ENCODE data around the gene OR2A1. TPM values are rescaled to one million over a fixed set of nuclear protein-coding genes. Genes with fewer than 3 reads are reported as not detected.
"Not testable (repeated sequence)": the region's sequence is repeated elsewhere in the genome, so short reads cannot be mapped to it uniquely, and the experiment has no call there.

OR2A1 gene
- total RNA-seq, 2 donors from 2014 or later = not detected

DNA sequence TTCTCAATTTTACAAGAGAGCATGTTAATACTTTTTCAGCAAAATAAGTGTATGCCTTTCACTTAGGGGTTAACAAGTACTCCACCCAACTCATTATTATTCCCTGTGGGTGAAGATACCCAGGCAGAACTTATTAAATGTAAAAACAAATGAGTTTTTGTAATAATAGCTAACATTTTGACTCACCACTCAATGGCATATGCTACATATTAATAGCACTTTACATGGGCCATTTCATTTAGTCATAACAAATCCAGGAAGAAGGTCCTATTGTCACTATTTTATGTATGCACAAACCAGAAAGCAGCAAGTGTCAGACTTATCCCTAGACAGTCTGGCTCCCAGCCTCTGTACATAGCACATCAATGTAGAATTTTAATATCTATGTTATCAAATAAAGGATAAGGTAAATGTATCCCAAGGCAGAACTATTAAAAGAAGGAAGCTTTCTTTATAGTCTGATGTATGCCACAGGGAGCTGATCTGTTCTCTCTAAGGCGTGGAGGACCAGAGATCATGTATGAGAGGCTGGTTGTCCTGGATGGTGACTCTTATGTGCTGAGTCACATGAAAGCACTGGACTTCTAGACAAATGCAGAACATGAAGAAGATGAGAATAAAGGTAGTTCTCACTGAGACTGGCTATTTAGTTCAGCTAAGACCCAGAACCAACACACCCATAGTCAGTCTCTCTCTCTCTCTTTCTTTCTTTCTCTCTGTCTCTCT is 9.5 kb upstream of the OR2A1 start:
- H3K27me3 Mint-ChIP-seq; H3K27ac Mint-ChIP-seq; H3K36me3 Mint-ChIP-seq (ENCODE audit: low read depth): not testable (repeated sequence)

DNA sequence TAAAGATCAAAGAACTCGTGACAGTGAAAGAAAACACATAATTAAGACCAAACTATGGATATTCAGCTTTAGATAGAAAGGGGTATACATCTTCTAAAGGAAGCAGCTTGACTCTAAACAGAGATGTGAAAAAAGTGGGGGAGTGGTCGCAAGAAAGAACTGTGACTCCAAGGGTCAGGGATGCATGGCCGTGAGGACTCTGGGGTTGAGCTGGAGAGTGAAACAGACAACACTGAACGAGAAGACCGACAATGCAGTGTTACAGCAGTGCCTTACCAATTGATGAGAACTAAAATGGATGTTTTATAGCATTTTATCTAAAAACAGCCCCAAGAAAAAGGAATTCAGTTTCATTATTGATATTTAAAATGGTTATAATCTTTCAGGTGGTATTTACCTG is 8.6 kb upstream of the OR2A1 start:
- H3K36me3 Mint-ChIP-seq (ENCODE audit: low read depth); DNase-seq; H3K4me1 Mint-ChIP-seq; H3K4me3 Mint-ChIP-seq; H3K27ac Mint-ChIP-seq; H3K27me3 Mint-ChIP-seq; H3K9me3 ChIP-seq (ENCODE audit: control insufficient read depth, low read length, poor library complexity, severe bottlenecking); ATAC-seq: not testable (repeated sequence)

More for the DNA sequence above, 9.5 kb upstream of the OR2A1 start:
- not testable (repeated sequence) for H3K4me3 Mint-ChIP-seq; DNase-seq; ATAC-seq; H3K9me3 ChIP-seq (ENCODE audit: control insufficient read depth, low read length, poor library complexity, severe bottlenecking); H3K4me1 Mint-ChIP-seq

DNA sequence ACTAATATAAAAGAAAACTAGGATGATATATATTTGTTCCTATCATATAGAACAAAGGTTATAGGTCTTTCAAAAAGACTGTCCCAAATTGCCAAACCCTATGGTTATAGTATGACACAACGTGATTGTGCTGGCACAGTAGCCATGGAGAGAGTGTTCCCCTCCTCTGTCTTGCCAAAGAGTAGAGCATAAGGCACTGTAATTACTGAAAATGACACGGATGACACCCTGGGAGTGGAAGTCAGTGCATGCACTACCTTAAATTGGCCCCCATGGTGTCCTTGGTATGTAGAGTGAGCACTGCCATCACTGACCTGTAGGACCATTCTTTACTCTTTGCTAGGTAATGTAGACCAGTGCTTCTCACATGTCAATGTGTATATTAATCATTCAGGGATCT is 7.1 kb upstream of the OR2A1 start:
- not testable (repeated sequence) for H3K27ac Mint-ChIP-seq; H3K36me3 Mint-ChIP-seq (ENCODE audit: low read depth); H3K4me3 Mint-ChIP-seq; H3K27me3 Mint-ChIP-seq; DNase-seq; H3K9me3 ChIP-seq (ENCODE audit: control insufficient read depth, low read length, poor library complexity, severe bottlenecking); H3K4me1 Mint-ChIP-seq; ATAC-seq

- H3K4me3 Mint-ChIP-seq = not testable (repeated sequence)
Measured at GRCh38 chr7:144309702-144310101, 2.5 kb upstream of the OR2A1 start.

GRCh38 chr7:144311218-144311617 is 1.0 kb upstream of the OR2A1 start:
- not testable (repeated sequence) for DNase-seq; H3K4me1 Mint-ChIP-seq; H3K9me3 ChIP-seq (ENCODE audit: control insufficient read depth, low read length, poor library complexity, severe bottlenecking); ATAC-seq; H3K27me3 Mint-ChIP-seq; H3K27ac Mint-ChIP-seq; H3K36me3 Mint-ChIP-seq (ENCODE audit: low read depth); H3K4me3 Mint-ChIP-seq

More at GRCh38 chr7:144309702-144310101, 2.5 kb upstream of the OR2A1 start:
- not testable (repeated sequence) for H3K9me3 ChIP-seq (ENCODE audit: control insufficient read depth, low read length, poor library complexity, severe bottlenecking); H3K27me3 Mint-ChIP-seq; H3K27ac Mint-ChIP-seq; ATAC-seq; DNase-seq; H3K4me1 Mint-ChIP-seq; H3K36me3 Mint-ChIP-seq (ENCODE audit: low read depth)

DNA sequence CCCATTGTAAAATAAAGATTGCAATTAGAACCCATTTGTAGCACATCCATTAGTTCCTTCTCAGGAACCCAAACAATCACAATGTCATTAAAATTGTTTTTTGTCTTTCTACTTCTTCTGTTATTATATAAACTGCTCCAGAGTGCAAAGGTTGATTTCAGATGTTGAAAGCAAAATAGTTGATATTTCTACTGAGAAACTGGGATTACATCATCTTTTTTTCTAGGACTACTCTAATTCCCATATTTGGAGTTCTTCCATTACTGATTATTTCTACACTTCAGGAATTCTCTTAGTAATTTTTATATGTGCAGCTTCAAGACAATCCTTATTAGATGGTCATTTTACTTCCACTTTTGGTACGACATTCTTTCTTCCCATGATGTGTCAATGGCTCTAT is 5.3 kb downstream of the OR2A1 start:
- not testable (repeated sequence) for H3K36me3 Mint-ChIP-seq (ENCODE audit: low read depth); H3K4me3 Mint-ChIP-seq; H3K27ac Mint-ChIP-seq; H3K27me3 Mint-ChIP-seq; DNase-seq; H3K4me1 Mint-ChIP-seq; H3K9me3 ChIP-seq (ENCODE audit: control insufficient read depth, low read length, poor library complexity, severe bottlenecking); ATAC-seq

GRCh38 chr7:144319547-144319946 is 7.3 kb downstream of the OR2A1 start:
- DNase-seq; H3K27me3 Mint-ChIP-seq; ATAC-seq; H3K36me3 Mint-ChIP-seq (ENCODE audit: low read depth); H3K4me3 Mint-ChIP-seq; H3K9me3 ChIP-seq (ENCODE audit: control insufficient read depth, low read length, poor library complexity, severe bottlenecking); H3K27ac Mint-ChIP-seq; H3K4me1 Mint-ChIP-seq: not testable (repeated sequence)

DNA sequence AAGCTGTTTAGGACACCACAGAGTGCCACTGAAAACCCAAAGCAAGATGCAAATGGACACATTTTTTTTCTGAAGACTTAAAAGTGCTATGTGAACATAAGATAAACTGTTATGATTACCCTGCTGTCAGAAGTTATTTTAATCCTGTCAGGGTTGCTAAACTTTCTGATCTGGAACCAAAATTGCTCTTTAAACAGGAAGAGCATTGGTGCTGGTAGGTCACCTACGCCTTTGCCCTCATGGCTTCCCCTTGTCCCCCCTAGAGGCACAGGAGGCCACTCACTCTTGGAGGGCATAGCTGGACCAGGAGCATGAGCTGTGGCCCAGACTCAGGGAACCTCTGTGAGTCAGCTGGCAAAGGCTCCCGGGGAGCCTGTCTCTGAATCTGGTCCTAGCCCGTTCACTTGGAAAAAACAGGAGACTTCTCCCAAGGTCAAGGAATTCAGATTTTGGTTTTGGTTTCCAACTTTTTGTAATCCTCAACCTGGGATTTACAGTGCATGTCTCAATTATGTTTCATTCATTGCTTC is 9.5 kb downstream of the OR2A1 start:
- H3K4me1 Mint-ChIP-seq = not testable (repeated sequence)

GRCh38 chr7:144323359-144323758 is 11.1 kb downstream of the OR2A1 start:
- H3K9me3 ChIP-seq (ENCODE audit: control insufficient read depth, low read length, poor library complexity, severe bottlenecking); H3K36me3 Mint-ChIP-seq (ENCODE audit: low read depth); DNase-seq; H3K27me3 Mint-ChIP-seq; H3K27ac Mint-ChIP-seq; H3K4me3 Mint-ChIP-seq; H3K4me1 Mint-ChIP-seq; ATAC-seq: not testable (repeated sequence)

More for the DNA sequence above, 9.5 kb downstream of the OR2A1 start:
- not testable (repeated sequence) for H3K36me3 Mint-ChIP-seq (ENCODE audit: low read depth); DNase-seq; H3K27ac Mint-ChIP-seq; ATAC-seq; H3K4me3 Mint-ChIP-seq; H3K27me3 Mint-ChIP-seq; H3K9me3 ChIP-seq (ENCODE audit: control insufficient read depth, low read length, poor library complexity, severe bottlenecking)

GRCh38 chr7:144325868-144326267 is 13.6 kb downstream of the OR2A1 start:
- not testable (repeated sequence) for ATAC-seq; H3K9me3 ChIP-seq (ENCODE audit: control insufficient read depth, low read length, poor library complexity, severe bottlenecking); DNase-seq; H3K27me3 Mint-ChIP-seq; H3K36me3 Mint-ChIP-seq (ENCODE audit: low read depth); H3K27ac Mint-ChIP-seq; H3K4me3 Mint-ChIP-seq; H3K4me1 Mint-ChIP-seq

DNA sequence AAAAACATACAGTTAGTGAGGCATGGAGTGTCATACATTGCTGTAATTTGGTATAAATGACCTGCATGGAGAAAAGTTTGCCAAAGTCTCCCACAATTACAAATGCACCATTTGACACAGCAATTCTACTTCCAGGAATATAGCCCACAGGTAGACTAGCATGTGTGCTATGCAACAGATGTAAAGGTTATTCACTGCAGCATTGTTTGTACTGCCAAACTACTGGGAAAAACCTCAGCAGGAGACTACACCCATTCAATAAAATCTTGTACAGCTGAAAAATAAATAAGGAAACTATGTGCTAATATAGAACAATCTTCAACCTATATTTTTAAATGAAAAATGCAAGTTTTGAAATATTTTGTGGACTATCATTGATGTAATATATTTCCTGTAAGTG is 17.8 kb downstream of the OR2A1 start:
- H3K36me3 Mint-ChIP-seq (ENCODE audit: low read depth); H3K9me3 ChIP-seq (ENCODE audit: control insufficient read depth, low read length, poor library complexity, severe bottlenecking); H3K4me1 Mint-ChIP-seq; H3K27ac Mint-ChIP-seq; DNase-seq; H3K4me3 Mint-ChIP-seq; H3K27me3 Mint-ChIP-seq; ATAC-seq: not testable (repeated sequence)

DNA sequence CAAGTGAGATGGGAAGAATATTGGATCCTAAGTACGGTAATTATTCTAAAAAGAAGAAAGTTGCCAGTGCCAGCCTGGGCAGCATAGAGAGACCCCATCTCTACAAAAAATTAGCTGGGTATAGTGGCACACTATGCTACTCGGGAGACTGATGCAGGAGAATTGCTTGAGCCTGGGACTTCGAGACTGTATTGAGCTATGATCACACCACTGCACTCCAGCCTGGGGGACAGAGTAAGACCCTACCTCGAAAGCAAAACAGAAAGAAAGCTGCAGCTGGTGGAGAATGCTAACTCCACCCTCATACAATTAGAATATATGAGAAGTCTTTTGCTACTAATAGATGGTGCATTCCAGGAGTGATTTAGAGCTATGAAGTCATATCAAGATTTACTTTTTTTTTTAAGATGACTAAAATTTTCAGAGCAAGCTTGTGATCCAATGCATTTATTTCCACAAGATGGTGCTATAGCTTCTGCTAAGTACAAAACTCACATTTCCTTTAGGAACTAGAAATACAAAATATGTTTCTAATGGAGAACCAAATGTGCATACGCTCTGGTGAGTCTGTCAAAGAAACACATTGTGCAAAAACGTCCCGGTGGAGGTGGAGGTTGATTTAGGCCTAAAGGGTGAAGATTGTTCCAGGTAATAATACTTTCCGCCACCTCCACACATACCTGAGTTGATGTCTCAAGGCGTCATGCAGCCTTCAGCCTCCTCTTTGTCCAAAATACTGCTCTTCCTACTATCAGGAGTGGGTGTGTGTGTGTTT is 19.2 kb downstream of the OR2A1 start:
- H3K9me3 ChIP-seq (ENCODE audit: control insufficient read depth, low read length, poor library complexity, severe bottlenecking); H3K4me1 Mint-ChIP-seq; H3K36me3 Mint-ChIP-seq (ENCODE audit: low read depth); H3K27ac Mint-ChIP-seq; H3K27me3 Mint-ChIP-seq; H3K4me3 Mint-ChIP-seq; DNase-seq: not testable (repeated sequence)
- ATAC-seq = peak; percentile 51

GRCh38 chr7:144331996-144332288 is 19.7 kb downstream of the OR2A1 start:
- not testable (repeated sequence) for DNase-seq; ATAC-seq; H3K27me3 Mint-ChIP-seq; H3K36me3 Mint-ChIP-seq (ENCODE audit: low read depth); H3K9me3 ChIP-seq (ENCODE audit: control insufficient read depth, low read length, poor library complexity, severe bottlenecking); H3K4me3 Mint-ChIP-seq; H3K27ac Mint-ChIP-seq; H3K4me1 Mint-ChIP-seq

GRCh38 chr7:144348625-144349024 is 36.4 kb downstream of the OR2A1 start:
- not testable (repeated sequence) for H3K27ac Mint-ChIP-seq; H3K9me3 ChIP-seq (ENCODE audit: control insufficient read depth, low read length, poor library complexity, severe bottlenecking); H3K4me3 Mint-ChIP-seq; H3K4me1 Mint-ChIP-seq; H3K36me3 Mint-ChIP-seq (ENCODE audit: low read depth); H3K27me3 Mint-ChIP-seq; DNase-seq
- peak; percentile 69 for ATAC-seq

Data from T-helper 17 cell (primary cell).